ENCODE data around the gene KREMEN1.

- TF ChIP-seq POLR2A (IDR thresholded peaks at IDR 0.05) (no peak), CTCF (IDR thresholded peaks at IDR 0.05) (no peak)
These were observed 17.5 kb upstream of the KREMEN1 start for GRCh38 chr22:29055192-29055830.
